ENCODE data around the gene PTX3.

DNA sequence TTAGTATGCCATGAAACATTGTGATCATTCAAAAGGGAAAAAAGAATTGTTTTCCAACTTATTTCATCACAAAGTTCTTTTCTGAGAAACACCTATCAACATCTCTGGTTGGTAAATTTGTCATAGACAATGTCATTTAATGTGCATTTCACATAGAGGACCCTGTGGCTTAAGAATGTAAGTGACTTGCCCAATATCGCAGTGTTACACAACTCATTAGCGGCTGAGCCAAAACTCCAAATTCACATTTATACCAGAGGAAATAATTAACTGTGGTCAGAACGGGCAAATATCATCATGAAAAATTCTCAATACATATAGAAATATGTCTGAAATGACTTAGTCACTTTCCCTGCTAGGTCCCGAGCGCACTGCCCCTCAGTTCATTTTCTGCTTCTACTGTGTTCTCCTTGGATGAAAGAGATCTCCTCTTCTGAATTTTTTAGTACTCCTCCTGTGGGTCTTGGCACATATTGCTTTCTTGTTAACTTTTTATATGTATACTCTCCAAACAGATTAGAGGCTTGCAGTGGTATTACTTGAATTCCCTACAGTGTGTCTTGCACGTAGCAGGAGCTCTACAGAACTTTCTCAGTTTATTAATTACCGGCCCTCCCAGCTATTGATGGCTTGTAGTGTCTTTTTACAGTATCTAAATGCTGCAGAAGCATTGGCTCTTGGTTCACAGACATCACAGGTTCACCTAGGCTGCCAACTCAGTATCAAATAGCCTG lies 33.1 kb downstream of the PTX3 start:
- TF ChIP-seq, protein P1, sequence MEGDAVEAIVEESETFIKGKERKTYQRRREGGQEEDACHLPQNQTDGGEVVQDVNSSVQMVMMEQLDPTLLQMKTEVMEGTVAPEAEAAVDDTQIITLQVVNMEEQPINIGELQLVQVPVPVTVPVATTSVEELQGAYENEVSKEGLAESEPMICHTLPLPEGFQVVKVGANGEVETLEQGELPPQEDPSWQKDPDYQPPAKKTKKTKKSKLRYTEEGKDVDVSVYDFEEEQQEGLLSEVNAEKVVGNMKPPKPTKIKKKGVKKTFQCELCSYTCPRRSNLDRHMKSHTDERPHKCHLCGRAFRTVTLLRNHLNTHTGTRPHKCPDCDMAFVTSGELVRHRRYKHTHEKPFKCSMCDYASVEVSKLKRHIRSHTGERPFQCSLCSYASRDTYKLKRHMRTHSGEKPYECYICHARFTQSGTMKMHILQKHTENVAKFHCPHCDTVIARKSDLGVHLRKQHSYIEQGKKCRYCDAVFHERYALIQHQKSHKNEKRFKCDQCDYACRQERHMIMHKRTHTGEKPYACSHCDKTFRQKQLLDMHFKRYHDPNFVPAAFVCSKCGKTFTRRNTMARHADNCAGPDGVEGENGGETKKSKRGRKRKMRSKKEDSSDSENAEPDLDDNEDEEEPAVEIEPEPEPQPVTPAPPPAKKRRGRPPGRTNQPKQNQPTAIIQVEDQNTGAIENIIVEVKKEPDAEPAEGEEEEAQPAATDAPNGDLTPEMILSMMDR (IDR thresholded peaks at IDR 0.05 in 4 of 5, conservative IDR thresholded peaks at IDR 0.05 in 1 of 5), result no peak
- no peak for TF ChIP-seq POLR2A (IDR thresholded peaks at IDR 0.05)
